ENCODE results near the gene TMEM259. TPM values are rescaled to one million over a fixed set of nuclear protein-coding genes. Genes with fewer than 3 reads are reported as not detected.

Gene TMEM259
- polyA plus RNA-seq, 4 donors, result 88.4 to 138 (median 98.9) TPM

- DNase-seq (ENCODE audit: low read depth in 4 of 4, low spot score in 3 of 4), result no peak
Measured at GRCh38 chr19:990746-991145, 30.2 kb downstream of the TMEM259 start.

GRCh38 chr19:990119-990571 is 30.8 kb downstream of the TMEM259 start:
- no peak for DNase-seq (ENCODE audit: low read depth in 4 of 4, low spot score in 3 of 4)

- no peak for DNase-seq (ENCODE audit: low read depth in 4 of 4, low spot score in 3 of 4)
Measured at GRCh38 chr19:989381-990081, 31.4 kb downstream of the TMEM259 start.

- no peak for DNase-seq (ENCODE audit: low read depth in 4 of 4, low spot score in 3 of 4)
Measured at GRCh38 chr19:988510-988909, 32.4 kb downstream of the TMEM259 start.

GRCh38 chr19:988081-988480 is 32.8 kb downstream of the TMEM259 start:
- no peak for DNase-seq (ENCODE audit: low read depth in 4 of 4, low spot score in 3 of 4)

GRCh38 chr19:986083-986482 is 34.8 kb downstream of the TMEM259 start:
- DNase-seq (ENCODE audit: low read depth in 4 of 4, low spot score in 3 of 4), result no peak

- DNase-seq (ENCODE audit: low read depth in 4 of 4, low spot score in 3 of 4), result peak; percentile 71 to 84 (median 78)
Measured at GRCh38 chr19:984165-984967, 36.6 kb downstream of the TMEM259 start, which contains the start of gene WDR18. Gene WDR18, plus strand, starts transcription at chr19:984345. Its CDS starts 9 bp downstream, at chr19:984354.

- no peak for DNase-seq (ENCODE audit: low read depth in 4 of 4, low spot score in 3 of 4)
Measured at GRCh38 chr19:982567-983170, 38.3 kb downstream of the TMEM259 start.

GRCh38 chr19:980133-980998 is 40.6 kb downstream of the TMEM259 start:
- no peak for DNase-seq (ENCODE audit: low read depth in 4 of 4, low spot score in 3 of 4)

- DNase-seq (ENCODE audit: low read depth in 4 of 4, low spot score in 3 of 4), result no peak
Measured at GRCh38 chr19:979318-979741, 41.6 kb downstream of the TMEM259 start.

- no peak for DNase-seq (ENCODE audit: low read depth in 4 of 4, low spot score in 3 of 4)
Measured at GRCh38 chr19:977058-977464, 43.9 kb downstream of the TMEM259 start.

GRCh38 chr19:976476-976875 is 44.4 kb downstream of the TMEM259 start:
- no peak for DNase-seq (ENCODE audit: low read depth in 4 of 4, low spot score in 3 of 4)

GRCh38 chr19:974564-975257 is 46.2 kb downstream of the TMEM259 start:
- no peak for DNase-seq (ENCODE audit: low read depth in 4 of 4, low spot score in 3 of 4)

- DNase-seq (ENCODE audit: low read depth in 4 of 4, low spot score in 3 of 4), result no peak
Measured at GRCh38 chr19:973726-974563, 47.0 kb downstream of the TMEM259 start.

GRCh38 chr19:972281-972680 is 48.6 kb downstream of the TMEM259 start:
- no peak for DNase-seq (ENCODE audit: low read depth in 4 of 4, low spot score in 3 of 4)

GRCh38 chr19:971795-972194 is 49.1 kb downstream of the TMEM259 start:
- DNase-seq (ENCODE audit: low read depth in 4 of 4, low spot score in 3 of 4), result no peak

- DNase-seq (ENCODE audit: low read depth in 4 of 4, low spot score in 3 of 4), result no peak
Measured at GRCh38 chr19:970695-971094, 50.2 kb downstream of the TMEM259 start.

GRCh38 chr19:966485-967088 is 54.3 kb downstream of the TMEM259 start:
- DNase-seq (ENCODE audit: low read depth in 4 of 4, low spot score in 3 of 4), result no peak
